Breast epithelium (tissue), 3 donors: ENCODE data around the gene GAS5.

Experiments
- POLR2A ChIP-seq: fragments of 450-650 bp; IDR thresholded peaks from one replicate; pipeline ENCODE4 v1.6.1; 2016; ENCODE audit warnings: antibody characterized with exemption, mild to moderate bottlenecking, moderate library complexity
- POLR2AphosphoS5 ChIP-seq, 3 donors: sonication (generic); formaldehyde crosslinking; IDR thresholded peaks; one replicate each; pipeline ENCODE4 v1.6.1; 2017; ENCODE audit warnings: antibody characterized with exemption in 3 of 3
- TF ChIP-seq, protein P1 (sequence below), 3 donors: fragments of 450-650 bp; IDR thresholded peaks; one replicate each; pipeline ENCODE4 v1.5.1; 2016 to 2017; ENCODE audit warnings: antibody characterized with exemption in 3 of 3, mild to moderate bottlenecking in 3 of 3, moderate library complexity in 3 of 3

DNA sequence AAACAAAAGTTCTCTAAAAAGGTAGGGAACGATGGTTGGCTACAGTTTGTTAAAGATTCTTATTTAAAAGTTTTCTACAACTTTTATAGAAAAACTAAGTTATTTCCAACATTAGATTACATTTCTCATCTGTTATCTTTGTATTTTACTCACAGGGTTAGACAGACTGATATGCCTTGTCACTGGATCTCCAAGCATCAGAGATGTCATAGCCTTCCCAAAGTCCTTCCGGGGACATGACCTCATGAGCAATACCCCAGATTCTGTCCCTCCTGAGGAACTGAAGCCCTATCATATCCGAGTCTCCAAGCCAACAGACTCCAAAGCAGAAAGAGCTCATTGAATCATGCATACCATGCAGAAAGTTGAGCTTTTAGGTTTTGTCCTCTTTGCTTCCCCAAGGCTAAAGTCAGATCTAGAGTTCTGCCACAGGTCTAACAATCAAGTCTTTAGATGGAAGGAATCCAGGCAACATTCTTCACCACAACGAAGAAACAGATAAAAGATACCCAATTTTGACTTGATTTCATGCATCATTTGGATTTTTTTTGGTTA lies 10.3 kb downstream of the GAS5 start:
- TF ChIP-seq POLR2AphosphoS5 (IDR thresholded peaks at IDR 0.05), result no peak
- TF ChIP-seq, protein P1, sequence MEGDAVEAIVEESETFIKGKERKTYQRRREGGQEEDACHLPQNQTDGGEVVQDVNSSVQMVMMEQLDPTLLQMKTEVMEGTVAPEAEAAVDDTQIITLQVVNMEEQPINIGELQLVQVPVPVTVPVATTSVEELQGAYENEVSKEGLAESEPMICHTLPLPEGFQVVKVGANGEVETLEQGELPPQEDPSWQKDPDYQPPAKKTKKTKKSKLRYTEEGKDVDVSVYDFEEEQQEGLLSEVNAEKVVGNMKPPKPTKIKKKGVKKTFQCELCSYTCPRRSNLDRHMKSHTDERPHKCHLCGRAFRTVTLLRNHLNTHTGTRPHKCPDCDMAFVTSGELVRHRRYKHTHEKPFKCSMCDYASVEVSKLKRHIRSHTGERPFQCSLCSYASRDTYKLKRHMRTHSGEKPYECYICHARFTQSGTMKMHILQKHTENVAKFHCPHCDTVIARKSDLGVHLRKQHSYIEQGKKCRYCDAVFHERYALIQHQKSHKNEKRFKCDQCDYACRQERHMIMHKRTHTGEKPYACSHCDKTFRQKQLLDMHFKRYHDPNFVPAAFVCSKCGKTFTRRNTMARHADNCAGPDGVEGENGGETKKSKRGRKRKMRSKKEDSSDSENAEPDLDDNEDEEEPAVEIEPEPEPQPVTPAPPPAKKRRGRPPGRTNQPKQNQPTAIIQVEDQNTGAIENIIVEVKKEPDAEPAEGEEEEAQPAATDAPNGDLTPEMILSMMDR (IDR thresholded peaks at IDR 0.05), result no peak
- no peak for TF ChIP-seq POLR2A
